Thyroid gland (tissue), 4 donors: ENCODE measurements around the gene PRCP.

Experiments used
- CTCF ChIP-seq, 6 experiments: fragments of 200-600 bp in 3 of 6; fragments of 450-650 bp in 3 of 6; sonication (generic) in 3 of 6; IDR thresholded peaks; one replicate each; pipeline ENCODE4 v1.5.1; 2016 to 2019; ENCODE audit warnings: antibody characterized with exemption in 6 of 6, mild to moderate bottlenecking in 2 of 6, inconsistent platforms in 1 of 6, moderate library complexity in 1 of 6
- POLR2A ChIP-seq, 2 donors: fragments of 450-650 bp; IDR thresholded peaks; one replicate each; pipeline ENCODE4 v1.6.1; 2017; ENCODE audit warnings: antibody characterized with exemption in 2 of 2, mild to moderate bottlenecking in 2 of 2, moderate library complexity in 1 of 2

GRCh38 chr11:82837650-82838049, 62.6 kb downstream of the PRCP start:
- TF ChIP-seq CTCF (IDR thresholded peaks at IDR 0.05) = no peak
- TF ChIP-seq POLR2A (IDR thresholded peaks at IDR 0.05) = no peak
